HG02623 (cell line): ENCODE measurements around the gene IVL.

ENCODE experiments used
- ATAC-seq: cut with Tn5 transposase; IDR thresholded peaks from one replicate; pipeline ENCODE4 v1.9.1; 2021; ENCODE audit warnings: moderate library complexity; ENCODE audit not compliant: unreplicated experiment

IVL gene

GRCh38 chr1:152946651-152947256, 38.4 kb downstream of the IVL start, which contains the start of gene SPRR5:
Gene SPRR5 (plus strand): TSS chr1:152947206. CDS start chr1:152948555, 1,349 bp downstream.
- no peak for ATAC-seq

- no peak for ATAC-seq
Observed at GRCh38 chr1:152951711-152952110, 43.4 kb downstream of the IVL start.

- no peak for ATAC-seq
Observed at GRCh38 chr1:152953761-152954160, 45.4 kb downstream of the IVL start.

GRCh38 chr1:152954436-152954835, 46.1 kb downstream of the IVL start:
- ATAC-seq = no peak

GRCh38 chr1:152957561-152957960, 49.2 kb downstream of the IVL start:
- ATAC-seq = no peak

GRCh38 chr1:152959273-152959672, 50.9 kb downstream of the IVL start:
- no peak for ATAC-seq

GRCh38 chr1:152959801-152960451, 51.6 kb downstream of the IVL start:
- no peak for ATAC-seq

GRCh38 chr1:152960452-152961044, 52.2 kb downstream of the IVL start:
- no peak for ATAC-seq
